KG1 (cell line): ENCODE results near the gene MBP.

Experiments
- DNase-seq: peaks from one replicate; lab custom pipeline; 2025; lab: John Stamatoyannopoulos, UW

Gene MBP

GRCh38 chr18:77114415-77115191 lies 18.0 kb downstream of the MBP start:
- DNase-seq = peak; percentile 93

GRCh38 chr18:77114152-77114414 lies 18.5 kb downstream of the MBP start:
- DNase-seq = no peak

GRCh38 chr18:77113361-77114151 lies 19.0 kb downstream of the MBP start:
- DNase-seq = no peak

GRCh38 chr18:77112747-77113092 lies 19.9 kb downstream of the MBP start:
- DNase-seq = no peak

- no peak for DNase-seq
Observed at GRCh38 chr18:77111951-77112746, 20.4 kb downstream of the MBP start.

- DNase-seq = no peak
Observed at GRCh38 chr18:77111449-77111848, 21.1 kb downstream of the MBP start.

- DNase-seq = no peak
Observed at GRCh38 chr18:77110936-77111335, 21.6 kb downstream of the MBP start.

- no peak for DNase-seq
Observed at GRCh38 chr18:77110400-77110799, 22.2 kb downstream of the MBP start.

GRCh38 chr18:77109648-77110019 lies 22.9 kb downstream of the MBP start:
- no peak for DNase-seq

GRCh38 chr18:77108821-77109647 lies 23.5 kb downstream of the MBP start:
- DNase-seq = no peak

- no peak for DNase-seq
Observed at GRCh38 chr18:77108001-77108692, 24.4 kb downstream of the MBP start.

GRCh38 chr18:77107292-77107691 lies 25.3 kb downstream of the MBP start:
- DNase-seq = no peak

GRCh38 chr18:77106331-77106730 lies 26.3 kb downstream of the MBP start:
- no peak for DNase-seq

- no peak for DNase-seq
Observed at GRCh38 chr18:77105680-77106079, 26.9 kb downstream of the MBP start.

- no peak for DNase-seq
Observed at GRCh38 chr18:77105028-77105427, 27.6 kb downstream of the MBP start.

GRCh38 chr18:77103991-77104531 lies 28.5 kb downstream of the MBP start:
- DNase-seq = no peak

GRCh38 chr18:77103187-77103850 lies 29.3 kb downstream of the MBP start:
- no peak for DNase-seq

GRCh38 chr18:77102259-77103040 lies 30.1 kb downstream of the MBP start:
- no peak for DNase-seq

GRCh38 chr18:77101410-77102258 lies 30.9 kb downstream of the MBP start:
- no peak for DNase-seq
